ENCODE results near the gene PDHB. TPM values are rescaled to one million over a fixed set of nuclear protein-coding genes. Genes with fewer than 3 reads are reported as not detected.

The PDHB gene
- total and polyA plus RNA-seq, 2 of the 13 experiments (the other 11 are each of a cell fraction or from before 2014, with no cell fraction given), result 108 to 153 TPM

- in situ Hi-C loops (cut with HindIII; ENCODE audit: extremely low pct_ligation_motif_present, low pct_unique_long_range_greater_than_20kb), result no loop called here
- Histone ChIP-seq H3K9me3 (ENCODE audit: low read length) (no peaks in the 10 kb centered on the region), H3K79me2 (ENCODE audit: insufficient read depth, low read length) (no peaks in the 10 kb centered on the region), H3K27ac (ENCODE audit: extremely low read length, insufficient read depth, low read length) (no peak overlapping the region), H3K4me2 (ENCODE audit: low read depth, low read length) (no peak overlapping the region), H3K4me1 (ENCODE audit: insufficient read depth, low read length) (no peaks in the 10 kb centered on the region; the same call in 1 of the 2 replicates), H3K9ac (ENCODE audit: insufficient read depth, low read depth, low read length) (no peak overlapping the region), H2AFZ (ENCODE audit: low read length) (no peak overlapping the region), H3K36me3 (replicated peaks in 1 of 2; ENCODE audit: control insufficient read depth in 1 of 2, insufficient read depth in 2 of 2, low read length in 2 of 2) (peaks cover 2 to 9% of the 10 kb centered on the region in 2 experiments; a peak in 2 of 5 replicates), H4K20me1 (ENCODE audit: insufficient read depth, low read length) (no peaks in the 10 kb centered on the region), H3K27me3 (ENCODE audit: control insufficient read depth in 1 of 2, insufficient read depth in 2 of 2, low read length in 2 of 2) (no peaks in the 10 kb centered on the region), H3K4me3 (replicated peaks in 1 of 3; ENCODE audit: insufficient read depth in 1 of 3, low read depth in 2 of 3, low read length in 3 of 3) (no peak overlapping the region)
- WGBS (ENCODE audit: low lambda C conversion rate), result 98% methylated on average over 4 of the region's 4 CpGs
- TF ChIP-seq RBM39 (IDR thresholded peaks at IDR 0.05; ENCODE audit: low read depth, low read length, poor library complexity, severe bottlenecking), result no peak
- no peak for TF ChIP-seq ZNF547 (CRISPR knock-in tag; IDR thresholded peaks at IDR 0.05)
- no peak for TF ChIP-seq ADNP (CRISPR knock-in tag; IDR thresholded peaks at IDR 0.05)
- no peak for TF ChIP-seq PHF21A (CRISPR knock-in tag; IDR thresholded peaks at IDR 0.05)
- TF ChIP-seq ZNF724P (CRISPR knock-in tag; IDR thresholded peaks at IDR 0.05; ENCODE audit: borderline replicate concordance), result no peak
- no peak for TF ChIP-seq CREB3 (CRISPR knock-in tag; IDR thresholded peaks at IDR 0.05)
- TF ChIP-seq CSRNP1 (CRISPR knock-in tag; IDR thresholded peaks at IDR 0.05), result no peak
- TF ChIP-seq ZNF407 (CRISPR knock-in tag; IDR thresholded peaks at IDR 0.05; ENCODE audit: not compliant biosample characterization), result no peak
- DNase-seq (ENCODE audit: low spot score) (no peak), FAIRE-seq (no peak), ATAC-seq (no peak)
- POLR2A ChIA-PET, result no interaction called here
- intact Hi-C loops (cut with micrococcal nuclease; ENCODE audit: unreplicated experiment), result no loop called here
- BruUV-seq (replicated peaks), result no TSS peak
- CTCF ChIA-PET (ENCODE audit: low intra/inter-chr PET ratio, low total read pairs), result no interaction called here
Observed at GRCh38 chr3:58404396-58404795, 29.2 kb downstream of the PDHB start.

Data from HepG2 (cell line).